DMS114 treated with DMSO at 0.1 percent for 48 hours (cell line): ENCODE measurements around the gene PTPRN.

Experiments
- DNase-seq: peaks from one replicate; lab custom pipeline; 2025; ENCODE audit not compliant: unreplicated experiment; lab: John Stamatoyannopoulos, UW

PTPRN gene

GRCh38 chr2:219245899-219246230 lies 63.3 kb downstream of the PTPRN start:
- DNase-seq = no peak

- DNase-seq = peak; percentile 76
Measured at GRCh38 chr2:219245148-219245898, 63.9 kb downstream of the PTPRN start, which contains the start of the genes GLB1L and STK16. GLB1L (minus strand) TSS chr2:219245444; CDS start chr2:219243573, 1,871 bp downstream. STK16 (plus strand) TSS chr2:219245479; CDS start chr2:219246000, 521 bp downstream.

- DNase-seq = no peak
Measured at GRCh38 chr2:219244789-219245147, 64.4 kb downstream of the PTPRN start.

- no peak for DNase-seq
Measured at GRCh38 chr2:219243291-219243761, 65.9 kb downstream of the PTPRN start.
